ENCODE data around the gene FGF12.

Gene FGF12

GRCh38 chr3:192366916-192367315 lies 360.4 kb downstream of the FGF12 start:
- H3K27ac ChIP-seq (ENCODE audit: low read length), result no peak overlapping the region
- no peaks in the 10 kb centered on the region for H3K4me1 ChIP-seq (ENCODE audit: control insufficient read depth in 1 of 2, insufficient read depth in 2 of 2, low read length in 2 of 2)
- H3K4me3 ChIP-seq (ENCODE audit: low read depth in 1 of 2, low read length in 2 of 2), result no peak overlapping the region
- no peaks in the 10 kb centered on the region for H3K27me3 ChIP-seq (ENCODE audit: low read depth, low read length)
- H3K9me3 ChIP-seq (ENCODE audit: control insufficient read depth in 1 of 2, low read length in 2 of 2), result no peaks in the 10 kb centered on the region
- H3K36me3 ChIP-seq (ENCODE audit: control insufficient read depth in 1 of 2, insufficient read depth in 2 of 2, low read length in 2 of 2), result no peaks in the 10 kb centered on the region

GRCh38 chr3:192365571-192365970 lies 361.8 kb downstream of the FGF12 start:
- no peak overlapping the region for H3K4me3 ChIP-seq (ENCODE audit: low read depth in 1 of 2, low read length in 2 of 2)
- no peak overlapping the region for H3K27ac ChIP-seq (ENCODE audit: low read length)
- H3K4me1 ChIP-seq (ENCODE audit: control insufficient read depth in 1 of 2, insufficient read depth in 2 of 2, low read length in 2 of 2), result no peaks in the 10 kb centered on the region
- H3K36me3 ChIP-seq (ENCODE audit: control insufficient read depth in 1 of 2, insufficient read depth in 2 of 2, low read length in 2 of 2), result no peaks in the 10 kb centered on the region
- no peaks in the 10 kb centered on the region for H3K9me3 ChIP-seq (ENCODE audit: control insufficient read depth in 1 of 2, low read length in 2 of 2)
- H3K27me3 ChIP-seq (ENCODE audit: low read depth, low read length), result no peaks in the 10 kb centered on the region

- no peaks in the 10 kb centered on the region for H3K27me3 ChIP-seq (ENCODE audit: low read depth, low read length)
- no peaks in the 10 kb centered on the region for H3K36me3 ChIP-seq (ENCODE audit: control insufficient read depth in 1 of 2, insufficient read depth in 2 of 2, low read length in 2 of 2)
- H3K4me3 ChIP-seq (ENCODE audit: low read depth in 1 of 2, low read length in 2 of 2), result no peak overlapping the region
- no peaks in the 10 kb centered on the region for H3K4me1 ChIP-seq (ENCODE audit: control insufficient read depth in 1 of 2, insufficient read depth in 2 of 2, low read length in 2 of 2)
- H3K9me3 ChIP-seq (ENCODE audit: control insufficient read depth in 1 of 2, low read length in 2 of 2), result no peaks in the 10 kb centered on the region
- H3K27ac ChIP-seq (ENCODE audit: low read length), result no peak overlapping the region
Observed at GRCh38 chr3:192364316-192364715, 363.0 kb downstream of the FGF12 start.

GRCh38 chr3:192354687-192355086 lies 372.7 kb downstream of the FGF12 start:
- Histone ChIP-seq H3K27me3 (ENCODE audit: low read depth, low read length) (no peaks in the 10 kb centered on the region), H3K36me3 (ENCODE audit: control insufficient read depth in 1 of 2, insufficient read depth in 2 of 2, low read length in 2 of 2) (no peaks in the 10 kb centered on the region), H3K4me3 (ENCODE audit: low read depth in 1 of 2, low read length in 2 of 2) (no peak overlapping the region), H3K4me1 (ENCODE audit: control insufficient read depth in 1 of 2, insufficient read depth in 2 of 2, low read length in 2 of 2) (peaks cover 0 to 12% of the 10 kb centered on the region in 2 donors), H3K9me3 (ENCODE audit: control insufficient read depth in 1 of 2, low read length in 2 of 2) (no peaks in the 10 kb centered on the region), H3K27ac (ENCODE audit: low read length) (no peak overlapping the region)

- peaks cover 0 to 12% of the 10 kb centered on the region in 2 donors for H3K4me1 ChIP-seq (ENCODE audit: control insufficient read depth in 1 of 2, insufficient read depth in 2 of 2, low read length in 2 of 2)
- H3K36me3 ChIP-seq (ENCODE audit: control insufficient read depth in 1 of 2, insufficient read depth in 2 of 2, low read length in 2 of 2), result no peaks in the 10 kb centered on the region
- no peaks in the 10 kb centered on the region for H3K9me3 ChIP-seq (ENCODE audit: control insufficient read depth in 1 of 2, low read length in 2 of 2)
- H3K27ac ChIP-seq (ENCODE audit: low read length), result no peak overlapping the region
- no peaks in the 10 kb centered on the region for H3K27me3 ChIP-seq (ENCODE audit: low read depth, low read length)
- no peak overlapping the region for H3K4me3 ChIP-seq (ENCODE audit: low read depth in 1 of 2, low read length in 2 of 2)
Observed at GRCh38 chr3:192352142-192352541, 375.2 kb downstream of the FGF12 start.

GRCh38 chr3:192351441-192351840 lies 375.9 kb downstream of the FGF12 start:
- Histone ChIP-seq H3K36me3 (ENCODE audit: control insufficient read depth in 1 of 2, insufficient read depth in 2 of 2, low read length in 2 of 2) (no peaks in the 10 kb centered on the region), H3K4me1 (ENCODE audit: control insufficient read depth in 1 of 2, insufficient read depth in 2 of 2, low read length in 2 of 2) (peaks cover 0 to 12% of the 10 kb centered on the region in 2 donors), H3K9me3 (ENCODE audit: control insufficient read depth in 1 of 2, low read length in 2 of 2) (no peaks in the 10 kb centered on the region), H3K27me3 (ENCODE audit: low read depth, low read length) (no peaks in the 10 kb centered on the region), H3K4me3 (ENCODE audit: low read depth in 1 of 2, low read length in 2 of 2) (no peak overlapping the region), H3K27ac (ENCODE audit: low read length) (no peak overlapping the region)

GRCh38 chr3:192340031-192340430 lies 387.3 kb downstream of the FGF12 start:
- Histone ChIP-seq H3K27me3 (ENCODE audit: low read depth, low read length) (no peaks in the 10 kb centered on the region), H3K4me1 (ENCODE audit: control insufficient read depth in 1 of 2, insufficient read depth in 2 of 2, low read length in 2 of 2) (no peaks in the 10 kb centered on the region), H3K36me3 (ENCODE audit: control insufficient read depth in 1 of 2, insufficient read depth in 2 of 2, low read length in 2 of 2) (no peaks in the 10 kb centered on the region), H3K27ac (ENCODE audit: low read length) (no peak overlapping the region), H3K4me3 (ENCODE audit: low read depth in 1 of 2, low read length in 2 of 2) (no peak overlapping the region), H3K9me3 (ENCODE audit: control insufficient read depth in 1 of 2, low read length in 2 of 2) (no peaks in the 10 kb centered on the region)

- H3K9me3 ChIP-seq (ENCODE audit: control insufficient read depth in 1 of 2, low read length in 2 of 2), result no peaks in the 10 kb centered on the region
- H3K4me3 ChIP-seq (ENCODE audit: low read depth in 1 of 2, low read length in 2 of 2), result no peak overlapping the region
- no peaks in the 10 kb centered on the region for H3K36me3 ChIP-seq (ENCODE audit: control insufficient read depth in 1 of 2, insufficient read depth in 2 of 2, low read length in 2 of 2)
- H3K4me1 ChIP-seq (ENCODE audit: control insufficient read depth in 1 of 2, insufficient read depth in 2 of 2, low read length in 2 of 2), result no peaks in the 10 kb centered on the region
- H3K27me3 ChIP-seq (ENCODE audit: low read depth, low read length), result no peaks in the 10 kb centered on the region
- no peak overlapping the region for H3K27ac ChIP-seq (ENCODE audit: low read length)
Observed at GRCh38 chr3:192339214-192339613, 388.1 kb downstream of the FGF12 start.

- no peaks in the 10 kb centered on the region for H3K9me3 ChIP-seq (ENCODE audit: control insufficient read depth in 1 of 2, low read length in 2 of 2)
- H3K27me3 ChIP-seq (ENCODE audit: low read depth, low read length), result no peaks in the 10 kb centered on the region
- no peaks in the 10 kb centered on the region for H3K36me3 ChIP-seq (ENCODE audit: control insufficient read depth in 1 of 2, insufficient read depth in 2 of 2, low read length in 2 of 2)
- H3K4me3 ChIP-seq (ENCODE audit: low read depth in 1 of 2, low read length in 2 of 2), result no peak overlapping the region
- no peak overlapping the region for H3K27ac ChIP-seq (ENCODE audit: low read length)
- no peaks in the 10 kb centered on the region for H3K4me1 ChIP-seq (ENCODE audit: control insufficient read depth in 1 of 2, insufficient read depth in 2 of 2, low read length in 2 of 2)
Observed at GRCh38 chr3:192336286-192336685, 391.1 kb downstream of the FGF12 start.

GRCh38 chr3:192332386-192333291 lies 394.7 kb downstream of the FGF12 start:
- Histone ChIP-seq H3K27me3 (ENCODE audit: low read depth, low read length) (no peaks in the 10 kb centered on the region), H3K9me3 (ENCODE audit: control insufficient read depth in 1 of 2, low read length in 2 of 2) (no peaks in the 10 kb centered on the region), H3K27ac (ENCODE audit: low read length) (no peak overlapping the region), H3K4me1 (ENCODE audit: control insufficient read depth in 1 of 2, insufficient read depth in 2 of 2, low read length in 2 of 2) (no peaks in the 10 kb centered on the region), H3K36me3 (ENCODE audit: control insufficient read depth in 1 of 2, insufficient read depth in 2 of 2, low read length in 2 of 2) (no peaks in the 10 kb centered on the region), H3K4me3 (ENCODE audit: low read depth in 1 of 2, low read length in 2 of 2) (no peak overlapping the region)

GRCh38 chr3:192331749-192332385 lies 395.5 kb downstream of the FGF12 start:
- Histone ChIP-seq H3K27ac (ENCODE audit: low read length) (no peak overlapping the region), H3K36me3 (ENCODE audit: control insufficient read depth in 1 of 2, insufficient read depth in 2 of 2, low read length in 2 of 2) (no peaks in the 10 kb centered on the region), H3K9me3 (ENCODE audit: control insufficient read depth in 1 of 2, low read length in 2 of 2) (no peaks in the 10 kb centered on the region), H3K4me3 (ENCODE audit: low read depth in 1 of 2, low read length in 2 of 2) (peak overlapping the region in 1 of 2 donors; percentile 24), H3K27me3 (ENCODE audit: low read depth, low read length) (no peaks in the 10 kb centered on the region), H3K4me1 (ENCODE audit: control insufficient read depth in 1 of 2, insufficient read depth in 2 of 2, low read length in 2 of 2) (no peaks in the 10 kb centered on the region)

Data from muscle layer of duodenum (tissue), 2 donors.